Left ventricle myocardium inferior (tissue), 1 donor: Measurements from ENCODE around the gene CPEB2. TPM values are rescaled to one million over a fixed set of nuclear protein-coding genes. Genes with fewer than 3 reads are reported as not detected.

ENCODE experiments used
- DNase-seq: peaks from one replicate; pipeline ENCODE4 v3.0.0-alpha.2; 2020
- H3K27ac ChIP-seq: fragments of 200-600 bp; replicated peaks from 2 replicates; pipeline ENCODE4 v1.8.0; 2021
- H3K27me3 ChIP-seq: fragments of 200-600 bp; 2 replicates; pipeline ENCODE4 v1.8.0; 2021; ENCODE audit warnings: low read depth
- H3K36me3 ChIP-seq: fragments of 200-600 bp; 2 replicates; pipeline ENCODE4 v1.8.0; 2021
- H3K4me1 ChIP-seq: fragments of 200-600 bp; 2 replicates; pipeline ENCODE4 v1.8.0; 2021
- H3K4me3 ChIP-seq: fragments of 200-600 bp; 2 replicates; pipeline ENCODE4 v1.8.0; 2021; ENCODE audit warnings: mild to moderate bottlenecking, moderate library complexity
- H3K9me3 ChIP-seq: fragments of 200-600 bp; replicated peaks from 2 replicates; pipeline ENCODE4 v1.8.0; 2021
- CTCF ChIP-seq: fragments of 200-600 bp; IDR thresholded peaks from 2 replicates; pipeline ENCODE4 v1.8.0; 2021; ENCODE audit warnings: antibody characterized with exemption, mild to moderate bottlenecking, borderline replicate concordance
- intact Hi-C: fragments of 100-400 bp; cut with micrococcal nuclease; formaldehyde crosslinking; loops from one replicate; pipeline ENCODE4 v1.11.0; 2022
- total RNA-seq: library from RNA; stranded (reverse); fragmentation: NEBNext Ultra II Directional; extraction: Animal tissue kit (Norgen Biotek cat#: 25700); gene quantifications from one replicate; pipeline ENCODE4 v1.2.1, GENCODE V29; 2021
- donor health status: DM: no; HTN: yes; CAD: no; lungs with severe emphysema.

The CPEB2 gene
- total RNA-seq, 1 donor from 2014 or later: 23.3 TPM

DNA sequence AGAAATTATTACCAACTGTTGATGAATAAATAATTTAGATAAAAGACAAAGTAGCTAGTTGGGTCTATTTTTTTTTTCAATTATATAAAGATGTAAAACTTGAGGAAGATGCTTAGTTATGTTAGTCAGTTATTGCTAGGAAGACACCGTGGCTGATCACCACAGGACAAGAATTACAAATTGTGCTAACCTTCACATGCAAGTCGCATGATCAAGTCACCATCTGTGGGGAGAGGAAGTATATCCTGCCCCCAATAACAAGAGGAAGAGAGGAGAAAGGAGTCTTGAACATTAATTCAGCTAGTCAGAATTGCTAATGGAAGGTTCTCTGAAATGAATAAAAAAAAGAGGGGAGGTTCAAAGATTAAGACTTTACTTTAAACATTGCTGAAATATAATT is 52.3 kb downstream of the CPEB2 start:
- DNase-seq: no peak
- no peak overlapping the region for H3K27ac ChIP-seq
- H3K36me3 ChIP-seq: peaks cover 64% of the 10 kb centered on the region
- intact Hi-C loops: no loop called here
- no peak for TF ChIP-seq CTCF
- H3K9me3 ChIP-seq: no peaks in the 10 kb centered on the region
- no peak overlapping the region for H3K4me3 ChIP-seq
- H3K4me1 ChIP-seq: no peaks in the 10 kb centered on the region
- no peaks in the 10 kb centered on the region for H3K27me3 ChIP-seq

DNA sequence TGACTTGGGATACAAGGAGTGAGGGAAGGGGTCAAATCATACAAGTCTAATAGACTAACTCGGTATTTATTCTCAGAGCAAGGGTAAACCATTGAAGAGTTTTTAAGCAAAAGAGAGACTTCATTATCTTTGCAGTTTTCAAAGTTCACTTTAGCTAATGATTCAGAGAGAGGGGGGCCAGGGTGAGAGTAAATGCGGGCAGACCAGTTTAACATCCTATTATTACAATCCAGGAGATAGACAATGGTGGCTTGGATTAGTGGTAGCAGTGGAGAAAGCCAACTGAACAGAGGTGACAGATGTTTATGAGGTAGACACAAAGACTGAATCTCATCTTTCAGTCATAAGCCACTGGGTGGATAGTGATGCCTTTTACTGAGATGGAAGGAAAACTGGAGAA is 57.9 kb downstream of the CPEB2 start:
- Histone ChIP-seq H3K9me3 (no peaks in the 10 kb centered on the region), H3K36me3 (peaks cover 85% of the 10 kb centered on the region), H3K27me3 (no peaks in the 10 kb centered on the region), H3K4me1 (no peaks in the 10 kb centered on the region), H3K4me3 (no peak overlapping the region), H3K27ac (no peak overlapping the region)
- intact Hi-C loops: no loop called here
- TF ChIP-seq CTCF: no peak
- DNase-seq: no peak

- H3K9me3 ChIP-seq: no peaks in the 10 kb centered on the region
- peaks cover 91% of the 10 kb centered on the region for H3K36me3 ChIP-seq
- DNase-seq: no peak
- H3K4me3 ChIP-seq: no peak overlapping the region
- H3K27me3 ChIP-seq: no peaks in the 10 kb centered on the region
- intact Hi-C loops: no loop called here
- TF ChIP-seq CTCF: no peak
- H3K4me1 ChIP-seq: peaks cover 7% of the 10 kb centered on the region
- H3K27ac ChIP-seq: no peak overlapping the region
These were observed 61.1 kb downstream of the CPEB2 start for GRCh38 chr4:15063341-15063740.

DNA sequence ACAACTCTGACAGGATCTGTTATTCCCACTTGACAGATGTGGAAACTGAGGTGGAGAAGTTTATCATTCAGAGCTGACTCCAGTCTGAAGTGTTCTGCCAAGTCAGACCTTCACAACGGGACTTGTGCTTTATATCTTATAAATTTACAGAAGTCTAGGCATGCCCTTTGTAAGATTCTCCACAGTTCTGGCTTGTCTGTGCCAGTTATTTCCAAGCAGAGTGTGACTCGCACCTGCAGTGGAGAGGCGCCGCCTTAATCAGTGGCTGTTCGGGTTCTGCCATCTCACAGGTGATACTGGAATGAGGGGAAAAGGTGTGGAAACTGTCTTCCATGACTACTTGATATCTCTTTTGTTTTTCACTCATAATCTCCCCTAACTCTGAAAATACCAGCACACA is 63.2 kb downstream of the CPEB2 start:
- Histone ChIP-seq H3K4me3 (no peak overlapping the region), H3K27ac (no peak overlapping the region), H3K27me3 (no peaks in the 10 kb centered on the region), H3K36me3 (peaks cover 71% of the 10 kb centered on the region), H3K4me1 (peaks cover 7% of the 10 kb centered on the region), H3K9me3 (no peaks in the 10 kb centered on the region)
- no peak for DNase-seq
- intact Hi-C loops: no loop called here
- no peak for TF ChIP-seq CTCF

DNA sequence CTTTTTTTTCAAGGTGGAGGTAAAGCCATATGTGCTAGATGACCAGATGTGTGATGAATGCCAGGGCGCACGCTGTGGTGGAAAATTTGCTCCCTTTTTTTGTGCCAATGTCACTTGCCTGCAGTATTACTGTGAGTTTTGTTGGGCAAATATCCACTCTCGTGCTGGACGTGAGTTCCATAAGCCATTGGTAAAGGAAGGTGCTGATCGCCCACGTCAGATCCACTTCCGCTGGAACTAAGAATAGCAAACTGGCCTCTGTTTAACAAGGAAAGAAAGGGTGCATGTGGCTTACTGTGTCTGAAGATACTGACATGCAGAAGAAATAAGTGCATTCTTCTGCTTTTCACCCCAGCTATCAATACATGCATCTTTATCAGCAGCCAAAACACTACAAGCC is 63.9 kb downstream of the CPEB2 start:
- H3K36me3 ChIP-seq: peaks cover 65% of the 10 kb centered on the region
- peak overlapping the region; percentile 9 for H3K27ac ChIP-seq
- intact Hi-C loops: no loop called here

More for the DNA sequence above, 63.9 kb downstream of the CPEB2 start:
- Histone ChIP-seq H3K4me3 (no peak overlapping the region), H3K4me1 (peaks cover 7% of the 10 kb centered on the region), H3K27me3 (no peaks in the 10 kb centered on the region), H3K9me3 (no peaks in the 10 kb centered on the region)
- DNase-seq: no peak
- TF ChIP-seq CTCF: no peak
